ENCODE data around the gene TCEAL8.
"Not testable (repeated sequence)": the region's sequence is repeated elsewhere in the genome, so short reads cannot be mapped to it uniquely, and the experiment has no call there.

TCEAL8 gene, protein sequence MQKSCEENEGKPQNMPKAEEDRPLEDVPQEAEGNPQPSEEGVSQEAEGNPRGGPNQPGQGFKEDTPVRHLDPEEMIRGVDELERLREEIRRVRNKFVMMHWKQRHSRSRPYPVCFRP

DNA sequence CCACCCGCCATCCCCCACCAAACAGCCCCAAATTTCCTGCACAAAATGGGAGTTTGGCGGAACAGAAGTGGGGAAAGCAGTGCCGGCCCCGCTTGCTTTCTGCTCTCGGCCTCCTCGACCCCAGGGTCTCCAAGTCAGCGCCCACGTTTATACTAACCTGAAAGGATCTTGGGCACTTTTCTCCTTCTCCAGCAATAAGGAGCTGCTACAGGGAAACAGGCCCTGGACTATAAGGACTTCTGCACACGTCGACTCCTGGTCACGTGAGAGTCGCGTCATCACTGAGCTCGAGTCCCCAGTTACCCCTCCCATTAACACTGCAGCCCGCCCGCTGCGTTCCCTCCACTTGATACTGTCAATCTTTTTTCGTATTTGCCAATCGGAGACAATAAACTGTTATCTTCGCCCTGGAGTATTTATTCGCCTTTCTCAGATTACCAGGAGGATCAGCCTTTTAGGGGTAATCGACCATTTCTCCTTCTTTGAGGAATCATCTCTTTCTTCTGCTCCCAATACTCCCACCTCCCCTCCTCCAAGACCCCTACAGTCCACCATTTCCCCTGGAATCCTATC lies at the start of gene TCEAL8:
TSS of gene TCEAL8 (minus strand) at position 235 of the 573 bp plus-strand sequence. CDS start 1,176 bp downstream, outside the sequence.
- DNase-seq = peak; percentile 80

GRCh38 chrX:103304705-103305104 lies 49.8 kb upstream of the TCEAL8 start:
- DNase-seq = no peak

- no peak for DNase-seq
Observed at GRCh38 chrX:103293118-103293517, 38.2 kb upstream of the TCEAL8 start.

GRCh38 chrX:103279624-103280023 lies 24.7 kb upstream of the TCEAL8 start:
- DNase-seq = no peak

DNA sequence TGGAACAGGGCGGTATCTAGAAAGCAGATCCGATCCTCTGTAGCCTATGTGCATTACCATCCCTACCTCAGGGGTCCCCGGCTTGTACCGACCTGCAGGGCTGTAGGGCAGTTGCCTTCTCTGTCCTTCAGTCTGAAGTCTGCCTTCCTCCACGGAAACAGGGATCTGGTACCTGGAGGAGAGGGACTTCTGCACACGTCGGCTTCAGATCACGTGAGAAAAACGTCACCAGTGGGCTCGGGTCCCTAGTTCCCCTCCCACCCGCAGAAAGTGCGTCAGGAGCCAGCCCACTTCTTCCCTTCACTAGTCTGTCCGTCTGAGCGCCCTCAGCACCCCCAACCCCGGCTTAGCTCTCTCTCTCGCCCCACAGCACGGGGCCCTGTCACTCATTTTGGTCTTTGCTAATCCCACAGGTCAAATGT lies 21.6 kb upstream of the TCEAL8 start, which contains the start of gene TCEAL5:
TSS of gene TCEAL5 (minus strand) at position 170 of the 422 bp plus-strand sequence. CDS start 2,187 bp downstream, outside the sequence.
- DNase-seq = peak; percentile 75

DNA sequence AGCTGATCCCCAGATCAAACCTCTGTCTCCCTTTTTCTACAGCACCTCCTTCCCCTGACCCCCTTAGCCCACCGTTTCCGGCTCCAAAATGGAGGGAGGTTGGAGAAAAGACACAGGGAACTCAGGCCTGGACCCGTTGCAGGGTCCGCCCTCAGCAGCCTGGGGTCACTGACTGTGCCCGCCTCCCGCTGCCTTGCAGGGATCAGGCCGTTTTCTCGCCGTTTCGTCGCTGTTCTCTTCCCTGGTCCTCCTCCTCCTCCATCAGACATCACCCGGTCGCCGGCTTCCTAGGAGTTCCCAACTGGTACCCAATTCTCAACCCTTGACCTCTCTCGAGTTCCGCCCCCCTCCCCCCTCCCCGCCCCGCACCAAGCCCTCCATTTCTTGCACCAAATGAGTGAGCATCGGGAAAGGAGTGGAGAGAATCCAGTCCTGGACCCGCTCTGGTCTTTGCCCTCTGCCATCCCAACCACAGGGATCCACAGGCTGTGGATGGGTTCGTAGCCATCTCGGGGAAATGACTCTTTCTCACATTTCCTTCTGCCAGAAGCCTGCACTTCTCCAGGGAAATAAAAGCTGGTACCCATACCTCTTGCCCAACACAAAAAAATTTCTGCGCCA lies 21.1 kb upstream of the TCEAL8 start:
- DNase-seq = peak; percentile 26

DNA sequence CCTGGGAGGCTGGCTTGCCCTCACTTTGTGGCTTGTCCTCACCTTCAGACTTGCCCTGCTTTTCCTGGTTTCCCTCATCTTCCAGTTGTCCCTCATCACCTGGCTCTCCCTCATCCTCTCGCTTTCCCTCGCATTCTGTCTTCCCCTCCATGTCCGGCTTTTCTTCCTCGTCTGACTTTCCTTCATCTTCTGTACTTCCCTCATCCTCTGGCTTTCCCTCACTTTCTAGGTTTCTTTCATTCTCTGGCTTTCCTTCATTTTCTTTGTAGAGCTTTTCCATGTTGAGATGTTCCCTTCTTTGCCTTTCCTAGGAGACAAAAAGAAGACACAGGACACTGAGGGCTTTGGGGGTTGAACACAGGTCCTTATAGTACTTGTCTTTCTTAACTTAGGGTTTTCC lies 19.3 kb upstream of the TCEAL8 start:
- no peak for DNase-seq

- no peak for DNase-seq
Observed at GRCh38 chrX:103258275-103258674, 3.3 kb upstream of the TCEAL8 start.

DNA sequence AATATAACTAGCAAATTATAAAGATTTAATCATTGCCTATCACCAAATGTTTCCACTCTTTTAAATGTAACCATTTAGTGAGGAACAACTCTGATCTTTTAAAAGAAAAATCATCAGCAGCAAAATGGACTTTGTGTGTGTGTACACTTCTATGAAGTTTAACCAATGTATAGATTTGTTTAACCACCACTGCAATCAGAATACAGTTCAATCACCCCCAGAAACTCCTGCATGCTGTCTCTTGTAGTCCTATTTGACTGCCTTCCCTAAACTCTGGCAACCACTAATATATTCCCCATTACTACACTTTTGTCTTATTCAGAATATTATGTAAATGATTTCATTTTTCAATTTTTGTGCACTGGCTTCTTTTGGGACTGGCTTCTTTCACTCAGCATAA lies 1.7 kb upstream of the TCEAL8 start:
- DNase-seq = no peak

DNA sequence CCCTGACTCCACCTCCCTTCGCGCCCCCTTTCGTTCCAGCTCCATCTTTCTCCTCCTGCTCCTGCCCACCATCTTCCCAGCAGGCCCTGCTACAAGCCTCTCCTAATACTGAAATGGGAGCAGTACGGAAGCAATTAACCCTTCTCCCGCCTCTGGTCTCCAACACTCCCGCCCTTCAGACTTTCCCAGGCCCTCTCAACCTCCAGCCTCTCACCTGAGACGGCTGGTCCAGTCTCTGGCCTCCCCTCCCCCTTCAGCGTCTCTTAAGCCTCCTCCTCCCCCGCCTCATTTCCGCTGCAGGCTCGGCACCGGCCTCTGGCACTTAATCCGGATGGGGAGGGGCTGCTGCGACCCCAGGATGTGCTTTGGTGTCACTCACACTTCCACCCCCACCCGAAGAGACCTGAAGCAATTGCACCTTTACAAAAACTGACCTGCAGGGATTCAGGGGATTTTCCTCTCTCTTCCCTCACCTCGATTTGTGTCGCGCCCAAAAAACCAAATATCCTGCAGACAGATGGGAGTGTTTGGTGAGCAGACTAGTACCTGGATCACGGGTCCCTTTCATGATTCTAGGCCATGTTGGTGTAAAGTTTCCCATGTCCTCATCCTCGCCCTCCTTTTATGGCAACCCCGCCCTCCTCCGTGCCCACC lies 657 bp downstream of the TCEAL8 start:
- peak; percentile 76 for DNase-seq

DNA sequence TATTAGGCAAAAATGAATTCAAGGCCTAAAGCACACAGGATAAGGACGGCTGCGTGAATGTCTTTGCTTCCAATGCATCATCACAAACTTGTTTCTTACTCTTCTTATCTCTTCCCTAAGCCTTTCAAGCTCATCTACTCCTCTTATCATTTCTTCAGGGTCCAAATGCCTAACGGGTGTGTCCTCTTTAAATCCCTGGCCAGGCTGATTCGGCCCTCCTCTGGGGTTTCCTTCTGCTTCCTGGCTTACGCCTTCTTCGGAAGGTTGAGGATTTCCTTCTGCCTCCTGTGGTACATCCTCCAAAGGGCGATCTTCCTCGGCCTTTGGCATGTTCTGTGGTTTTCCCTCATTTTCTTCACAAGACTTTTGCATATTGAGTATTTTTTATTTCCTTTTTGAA lies 1.3 kb downstream of the TCEAL8 start:
- no peak for DNase-seq

- DNase-seq = no peak
Observed at GRCh38 chrX:103250977-103251376, 4.0 kb downstream of the TCEAL8 start.

DNA sequence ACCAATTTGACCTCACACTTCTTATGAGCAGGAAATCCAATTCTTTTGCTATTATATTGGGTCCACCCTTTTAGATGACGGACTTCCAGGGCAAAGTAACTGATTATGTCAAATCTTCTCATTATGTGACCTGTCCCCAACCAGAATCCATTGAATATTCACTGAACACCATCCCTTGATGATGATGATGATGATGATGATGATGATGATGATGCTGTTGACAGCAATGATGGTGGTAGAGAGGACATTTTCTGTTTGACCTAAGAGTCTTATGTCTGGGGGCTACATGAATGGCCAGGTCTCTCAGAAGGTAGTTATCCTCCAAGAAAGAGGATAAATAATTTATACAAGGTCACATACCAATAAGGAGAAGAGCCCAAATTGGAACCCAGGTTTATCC lies 5.2 kb downstream of the TCEAL8 start:
- no peak for DNase-seq

- DNase-seq = no peak
Observed at GRCh38 chrX:103248553-103248952, 6.4 kb downstream of the TCEAL8 start.

DNA sequence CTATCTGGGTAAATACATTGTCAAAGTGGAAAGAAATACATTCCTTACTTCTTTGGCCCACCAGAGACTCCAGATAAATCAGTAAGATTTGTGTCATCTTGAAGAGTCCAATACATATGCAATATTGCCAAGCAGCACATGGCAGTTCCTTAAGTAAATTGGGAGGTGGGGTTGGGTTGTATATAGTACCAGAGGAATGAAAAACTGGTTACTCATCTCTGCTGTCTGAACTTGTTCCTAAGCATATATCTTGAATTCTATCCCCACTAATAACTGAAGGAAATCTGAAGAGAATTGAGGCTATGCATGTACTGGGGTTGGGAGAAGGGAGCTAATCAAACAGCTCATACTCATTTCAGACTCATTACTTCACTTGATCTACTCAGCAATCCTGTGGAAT lies 14.8 kb downstream of the TCEAL8 start:
- DNase-seq = no peak

DNA sequence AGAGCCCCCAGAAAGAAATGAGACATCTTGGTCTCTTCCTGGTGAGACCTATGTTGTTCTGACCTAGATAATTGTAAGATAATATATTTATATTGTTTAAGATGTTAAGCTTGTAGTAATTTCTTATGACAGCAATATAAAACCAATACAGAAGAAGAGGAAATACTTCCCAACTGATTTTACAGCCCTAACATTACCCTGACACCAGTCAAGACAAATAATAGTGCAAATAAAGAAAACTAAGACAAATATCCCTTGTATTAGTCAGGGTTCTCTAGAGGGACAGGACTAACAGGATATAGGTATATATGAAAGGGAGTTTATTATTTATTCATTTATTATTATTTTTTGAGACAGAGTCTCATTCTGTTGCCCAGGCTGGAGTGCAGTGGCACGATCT lies 18.7 kb downstream of the TCEAL8 start:
- DNase-seq = no peak

DNA sequence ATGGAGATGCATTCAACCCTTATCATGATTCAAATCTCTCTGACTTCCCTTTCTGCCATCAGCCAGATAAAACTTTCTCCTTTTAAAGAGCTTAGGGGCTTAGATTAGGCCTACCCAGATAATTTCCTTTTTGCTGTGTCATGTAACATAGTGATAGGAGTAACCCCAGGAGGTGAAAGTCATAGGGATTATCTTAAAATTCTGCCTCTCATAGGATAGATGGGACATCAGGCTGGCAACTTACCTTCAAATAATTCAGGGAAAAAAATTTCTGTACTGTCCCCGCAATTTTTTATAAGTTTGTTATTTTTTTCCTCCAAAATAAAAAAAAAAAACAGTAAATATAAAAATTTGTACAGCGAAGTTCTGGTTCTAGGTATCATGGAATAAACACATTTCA lies 19.3 kb downstream of the TCEAL8 start:
- not testable (repeated sequence) for DNase-seq

- DNase-seq = no peak
Observed at GRCh38 chrX:103234869-103235268, 20.1 kb downstream of the TCEAL8 start.

- DNase-seq = no peak
Observed at GRCh38 chrX:103233263-103233662, 21.7 kb downstream of the TCEAL8 start.

DNA sequence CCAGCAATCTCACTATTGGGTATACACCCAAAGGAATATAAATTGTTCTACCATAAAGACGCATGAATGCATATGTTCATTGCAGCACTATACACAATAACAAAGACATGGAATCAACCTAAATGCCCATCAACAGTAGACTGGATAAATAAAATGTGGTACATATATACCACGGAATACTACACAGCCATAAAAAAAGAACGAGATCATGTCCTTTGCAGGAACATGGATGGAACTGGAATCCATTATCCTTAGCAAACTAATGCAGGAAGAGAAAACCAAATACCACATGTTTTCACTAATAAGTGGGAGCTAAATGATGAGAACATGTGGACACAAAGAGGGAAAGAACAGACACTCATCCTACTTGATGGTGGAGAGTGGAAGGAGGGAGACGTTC lies 29.0 kb downstream of the TCEAL8 start:
- DNase-seq = not testable (repeated sequence)

DNA sequence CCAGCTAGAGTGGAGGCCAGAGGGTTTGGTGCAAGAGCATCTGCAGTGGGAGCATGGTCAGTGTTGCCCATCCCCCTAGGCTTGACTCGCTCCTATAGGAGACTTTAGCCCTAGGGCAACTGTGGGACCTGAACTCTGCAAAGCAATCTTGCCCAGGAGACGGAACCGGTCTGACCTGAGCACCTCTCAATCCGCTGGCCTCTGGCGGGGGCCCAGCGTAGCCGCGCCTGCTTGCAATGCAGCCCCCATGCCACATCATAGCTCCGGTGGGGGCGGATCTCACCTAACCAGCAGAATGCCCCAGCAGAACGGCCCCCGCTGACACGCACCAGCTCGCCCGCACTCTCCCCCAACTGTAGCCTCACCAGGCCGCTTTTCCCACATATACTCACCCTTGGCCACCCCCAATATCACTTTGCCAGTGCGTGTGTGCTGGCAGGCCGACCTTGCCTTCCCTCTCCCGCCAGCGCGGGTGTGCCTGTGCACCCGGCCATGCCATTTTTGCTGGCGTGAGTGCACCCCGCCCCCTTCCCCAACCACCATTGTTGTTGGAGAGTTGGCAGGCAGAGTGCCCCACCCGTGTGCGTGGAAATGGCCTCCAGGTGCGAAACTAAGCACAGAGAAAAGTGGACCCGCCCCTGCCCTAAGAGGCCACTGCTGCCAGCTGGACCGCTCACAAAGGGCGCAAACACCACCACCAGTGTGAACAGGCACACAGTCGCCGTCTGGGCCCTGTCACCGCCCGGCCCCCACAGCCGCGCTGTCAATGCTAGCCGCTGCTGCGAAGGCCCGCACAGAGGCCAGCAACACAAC lies 34.2 kb downstream of the TCEAL8 start:
- no peak for DNase-seq

- peak; percentile 53 for DNase-seq
Observed at GRCh38 chrX:103215425-103215991, 39.4 kb downstream of the TCEAL8 start.

Data from NCI-H1105 (cell line).